ENCODE results near the gene ENTHD1.

Gene ENTHD1

GRCh38 chr22:39717099-39717498, 176.5 kb downstream of the ENTHD1 start:
- TF ChIP-seq CTCF (conservative IDR thresholded peaks at IDR 0.05) (no peak), ZFX (IDR thresholded peaks at IDR 0.05) (no peak)
- H3K27ac ChIP-seq: no peak overlapping the region

DNA sequence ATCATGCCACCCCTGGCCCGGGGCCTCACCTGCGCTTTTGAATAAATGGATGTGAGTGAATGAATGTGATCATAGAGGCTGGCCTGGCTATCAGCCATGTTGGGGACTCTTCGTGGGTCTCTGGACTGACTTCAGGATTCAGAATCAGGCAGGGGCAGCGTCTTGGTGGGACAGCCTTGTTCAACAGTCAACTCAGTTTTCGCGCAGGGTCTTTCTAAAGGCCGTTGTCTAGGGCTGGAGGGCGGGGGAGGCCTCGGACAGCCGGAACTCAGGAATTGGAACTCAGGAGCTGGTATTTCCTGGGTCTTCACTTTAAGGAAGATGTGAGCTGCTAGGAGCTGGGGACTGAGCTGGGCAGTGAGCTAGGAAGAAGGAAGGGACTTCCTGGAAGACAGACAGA, 177.0 kb downstream of the ENTHD1 start:
- H3K27ac ChIP-seq: no peak overlapping the region
- TF ChIP-seq CTCF (conservative IDR thresholded peaks at IDR 0.05) (no peak), ZFX (IDR thresholded peaks at IDR 0.05) (no peak)

- no peak for TF ChIP-seq CTCF (conservative IDR thresholded peaks at IDR 0.05)
- TF ChIP-seq ZFX (IDR thresholded peaks at IDR 0.05): no peak
- no peak overlapping the region for H3K27ac ChIP-seq
Measured at GRCh38 chr22:39715778-39716495, 177.6 kb downstream of the ENTHD1 start.

DNA sequence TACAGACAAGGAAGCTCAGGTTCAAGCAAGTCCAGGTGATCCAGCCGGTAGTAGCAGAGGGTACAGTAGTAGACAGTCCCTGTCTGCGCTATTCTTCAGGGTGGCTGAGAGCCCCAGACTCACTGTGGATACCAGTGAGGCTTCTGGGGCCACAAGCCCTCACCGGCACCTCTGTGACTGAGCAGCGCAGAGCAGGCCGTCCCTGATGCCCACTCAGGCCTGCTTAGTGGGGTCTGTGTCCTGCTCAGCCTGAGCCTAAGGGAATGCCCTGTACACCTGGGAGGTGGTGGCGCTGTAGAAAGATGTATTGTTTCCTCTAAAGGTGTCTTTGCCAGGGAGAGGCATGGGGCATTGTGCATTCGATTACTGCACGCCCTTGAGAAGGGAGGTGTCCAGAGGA, 179.2 kb downstream of the ENTHD1 start:
- TF ChIP-seq CTCF (conservative IDR thresholded peaks at IDR 0.05) (no peak), ZFX (IDR thresholded peaks at IDR 0.05) (no peak)

DNA sequence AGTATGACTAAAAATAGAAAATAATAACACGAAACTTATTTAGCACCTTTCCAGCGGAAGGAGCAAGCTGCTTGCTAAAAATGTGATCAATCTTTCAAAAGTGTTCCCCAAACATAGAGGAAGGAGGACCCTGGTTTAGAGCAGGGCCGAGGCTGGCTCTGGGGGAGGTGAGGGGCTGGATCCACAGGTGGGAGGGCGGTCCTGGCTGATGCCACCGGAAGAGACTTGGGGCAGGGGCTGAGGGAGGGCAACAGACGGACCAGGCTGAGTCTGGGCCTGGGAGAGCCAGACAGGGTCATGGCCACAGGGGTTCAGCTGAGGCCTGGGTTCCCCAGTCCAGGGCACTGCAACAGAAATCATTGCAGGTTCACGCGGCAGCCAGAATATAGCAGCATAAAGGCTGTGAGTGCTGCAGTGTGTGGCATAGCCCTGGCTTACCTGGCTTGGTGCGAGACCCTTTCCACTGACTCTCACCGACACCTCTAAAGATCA, 179.7 kb downstream of the ENTHD1 start:
- TF ChIP-seq ZFX (IDR thresholded peaks at IDR 0.05): no peak
- TF ChIP-seq CTCF (conservative IDR thresholded peaks at IDR 0.05): no peak
- H3K27ac ChIP-seq: no peak overlapping the region

More for the DNA sequence above, 179.2 kb downstream of the ENTHD1 start:
- no peak overlapping the region for H3K27ac ChIP-seq

DNA sequence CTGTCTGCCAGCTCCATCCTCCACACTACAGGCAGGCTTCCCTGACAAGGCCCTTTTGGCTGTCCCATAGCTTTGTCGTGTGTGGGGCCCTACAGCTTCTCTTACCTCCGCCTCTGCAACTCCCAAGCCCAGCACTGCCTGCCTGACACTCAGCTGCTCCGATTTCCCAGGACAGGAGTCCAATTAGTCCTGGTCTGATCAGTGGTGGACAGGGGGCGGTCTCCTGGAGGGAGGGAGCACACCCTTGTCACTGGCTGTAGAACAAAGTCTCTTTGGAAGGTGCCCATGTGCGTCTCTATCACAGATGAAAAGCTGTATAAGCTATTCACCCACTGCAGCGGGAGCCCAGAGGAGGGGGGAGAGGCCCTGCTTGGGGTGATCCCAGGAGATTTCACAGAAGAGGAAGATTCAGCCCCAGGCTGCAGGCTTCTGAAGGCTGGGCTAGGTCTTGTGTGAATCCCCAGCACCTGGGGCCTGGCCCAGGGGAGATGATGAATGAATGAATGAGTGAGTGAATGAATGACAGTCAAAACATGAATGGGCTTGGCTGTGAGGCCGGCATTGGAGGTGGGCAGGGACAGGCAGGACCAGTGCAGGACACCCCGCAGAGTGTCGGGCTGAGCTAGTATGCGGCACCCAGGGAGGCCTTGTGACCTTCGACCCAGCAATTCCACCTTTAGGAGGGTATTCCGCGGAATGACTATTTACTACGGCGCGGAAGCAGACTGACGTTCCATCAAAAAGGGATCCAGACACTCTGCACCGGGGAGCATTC, 180.6 kb downstream of the ENTHD1 start:
- no peak overlapping the region for H3K27ac ChIP-seq
- TF ChIP-seq CTCF (conservative IDR thresholded peaks at IDR 0.05) (no peak), ZFX (IDR thresholded peaks at IDR 0.05) (no peak)

GRCh38 chr22:39712081-39712480, 181.5 kb downstream of the ENTHD1 start:
- H3K27ac ChIP-seq: no peak overlapping the region
- TF ChIP-seq ZFX (IDR thresholded peaks at IDR 0.05) (no peak), CTCF (conservative IDR thresholded peaks at IDR 0.05) (no peak)

Data from C4-2B (cell line).